Activated CD8-positive, alpha-beta memory T cell treated with anti-CD3 and anti-CD28 coated beads for 1 hour (primary cell): ENCODE measurements around the gene RELB.

Source experiments
- DNase-seq, 2 donors: peaks; one replicate each; pipeline ENCODE4 v3.0.0-alpha.2; 2020; ENCODE audit warnings: low read depth in 1 of 2; ENCODE audit errors: extremely low read depth in 1 of 2

RELB gene

DNA sequence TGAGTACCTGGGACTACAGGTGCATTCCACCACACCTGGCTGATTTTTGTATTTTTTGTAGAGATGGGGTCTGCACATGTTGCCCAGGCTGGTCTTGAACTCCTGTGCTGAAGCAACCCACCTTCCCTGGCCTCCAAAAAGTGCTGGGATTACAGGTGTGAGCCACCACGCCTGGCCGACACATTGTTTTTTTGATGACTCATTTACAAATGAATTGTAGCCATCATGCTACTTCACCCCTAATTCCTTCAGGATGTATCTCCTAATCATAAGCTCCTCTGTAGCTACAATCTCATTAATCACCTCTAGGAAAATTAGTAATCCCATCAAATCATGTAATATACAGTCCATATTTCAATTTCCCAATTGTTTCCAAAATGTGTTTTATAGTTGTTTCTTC, 17.9 kb downstream of the RELB start:
- DNase-seq, result no peak

DNA sequence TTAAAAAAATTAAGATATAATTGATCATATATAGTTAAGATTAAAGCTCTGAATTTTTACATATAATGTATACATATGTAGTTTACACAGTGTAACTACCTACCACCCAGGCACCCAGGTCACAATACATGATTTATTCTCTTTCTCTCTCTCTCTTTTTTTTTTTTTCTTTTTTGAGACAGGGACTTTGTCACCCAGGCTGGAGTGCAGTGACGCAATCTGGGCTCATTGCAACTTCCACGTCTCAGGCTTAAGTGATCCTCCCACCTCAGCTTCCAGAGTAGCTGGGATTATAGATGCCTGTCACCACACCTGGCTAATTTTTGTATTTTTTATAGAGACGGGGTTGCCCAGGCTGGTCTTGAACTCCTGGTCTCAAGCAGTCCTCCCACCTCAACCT, 18.8 kb downstream of the RELB start:
- no peak for DNase-seq

DNA sequence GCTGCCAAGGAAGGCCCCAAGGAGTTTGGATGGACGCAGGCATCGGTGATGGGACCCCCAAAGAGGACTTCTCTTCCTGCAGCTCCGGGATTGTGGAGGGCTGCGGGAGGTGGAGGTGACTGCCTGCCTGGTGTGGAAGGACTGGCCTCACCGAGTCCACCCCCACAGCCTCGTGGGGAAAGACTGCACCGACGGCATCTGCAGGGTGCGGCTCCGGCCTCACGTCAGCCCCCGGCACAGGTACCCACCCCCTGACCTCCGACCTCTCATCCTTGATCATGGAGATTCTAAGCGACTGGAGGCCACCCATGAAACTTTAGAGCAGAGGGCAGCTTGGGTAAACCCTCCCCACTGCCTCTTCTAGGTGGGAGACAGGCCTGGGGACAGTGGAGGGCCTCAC, 20.7 kb downstream of the RELB start:
- no peak for DNase-seq

DNA sequence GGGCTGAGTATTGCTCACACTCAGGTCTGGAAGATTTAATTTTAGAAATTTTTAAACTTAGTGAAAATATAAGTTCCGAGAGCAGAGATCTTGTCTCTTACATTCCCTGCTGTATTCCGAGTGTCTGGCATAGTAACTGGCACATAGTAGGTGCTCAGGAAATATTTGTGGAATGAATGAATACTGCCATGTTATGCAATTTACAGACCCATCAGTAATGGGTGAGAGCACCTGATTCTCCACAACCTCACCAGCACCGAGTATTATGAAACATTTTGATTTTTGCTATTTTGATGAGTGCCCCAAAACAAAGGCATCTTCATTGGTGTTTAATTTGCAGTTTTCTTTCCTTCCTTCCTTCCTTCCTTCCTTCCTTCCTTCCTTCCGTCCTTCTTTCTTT, 21.8 kb downstream of the RELB start:
- no peak for DNase-seq

DNA sequence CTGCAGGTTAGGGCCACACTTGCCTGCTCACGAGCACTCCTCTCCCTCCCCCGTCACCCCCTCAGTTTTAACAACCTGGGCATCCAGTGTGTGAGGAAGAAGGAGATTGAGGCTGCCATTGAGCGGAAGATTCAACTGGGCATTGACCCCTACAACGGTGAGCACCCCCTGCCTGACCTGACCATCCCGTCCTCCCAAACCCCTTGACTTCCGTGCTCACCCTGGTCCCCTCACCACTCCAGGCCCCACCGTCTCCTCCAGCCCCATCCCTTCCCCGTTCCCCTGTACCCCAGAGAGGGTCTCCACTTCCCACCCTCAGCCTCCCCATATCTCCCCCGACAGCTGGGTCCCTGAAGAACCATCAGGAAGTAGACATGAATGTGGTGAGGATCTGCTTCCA, 24.0 kb downstream of the RELB start:
- no peak for DNase-seq

DNA sequence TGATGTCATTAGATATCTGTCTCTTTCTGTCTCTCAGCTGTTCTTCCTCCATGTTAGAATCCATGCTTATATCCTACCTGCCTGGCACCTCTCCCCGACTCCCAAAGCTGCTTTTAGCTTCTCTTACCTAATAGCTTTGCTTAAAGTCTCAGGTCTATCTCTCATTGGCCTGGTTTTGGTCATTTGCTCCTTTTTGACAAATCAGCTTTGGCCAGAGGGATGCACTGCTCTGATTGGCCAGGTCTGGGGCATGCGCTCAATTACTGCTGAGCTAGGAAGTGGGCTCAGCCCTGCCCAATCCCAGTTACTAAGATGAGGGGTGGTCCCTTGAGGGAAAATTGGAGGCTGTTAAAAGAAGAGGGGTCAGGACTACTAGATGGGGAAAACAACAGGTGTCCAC, 26.1 kb downstream of the RELB start:
- DNase-seq, result no peak

DNA sequence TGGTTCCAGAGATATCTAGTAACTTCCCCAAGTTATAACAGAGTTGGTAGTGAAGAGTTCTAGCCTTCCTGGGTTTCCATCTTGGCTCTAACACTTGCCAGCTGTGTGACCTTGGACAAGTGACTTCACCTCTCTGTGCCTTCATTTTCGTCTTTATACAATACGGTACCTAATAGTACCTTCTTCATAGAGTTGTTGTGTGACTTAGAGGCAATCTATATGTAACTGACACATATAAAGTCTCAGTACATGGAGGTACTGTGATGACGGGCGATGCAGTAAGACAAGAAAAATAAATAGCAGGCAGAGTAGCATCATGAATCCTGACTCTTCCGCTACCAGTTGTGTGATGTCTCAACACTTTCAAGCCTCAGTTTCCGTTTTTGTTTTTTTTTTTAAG, 29.6 kb downstream of the RELB start:
- DNase-seq, result no peak

DNA sequence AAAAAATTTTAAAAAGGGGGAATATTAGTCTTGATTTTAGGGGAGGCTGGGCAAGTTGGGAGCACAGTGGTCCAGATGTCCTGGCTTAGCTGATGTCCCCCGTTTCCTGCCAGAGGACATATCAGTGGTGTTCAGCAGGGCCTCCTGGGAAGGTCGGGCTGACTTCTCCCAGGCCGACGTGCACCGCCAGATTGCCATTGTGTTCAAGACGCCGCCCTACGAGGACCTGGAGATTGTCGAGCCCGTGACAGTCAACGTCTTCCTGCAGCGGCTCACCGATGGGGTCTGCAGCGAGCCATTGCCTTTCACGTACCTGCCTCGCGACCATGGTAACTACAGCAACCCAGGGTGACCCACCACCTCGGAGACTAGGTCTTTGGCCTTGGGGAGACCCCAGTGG, 31.2 kb downstream of the RELB start:
- no peak for DNase-seq

DNA sequence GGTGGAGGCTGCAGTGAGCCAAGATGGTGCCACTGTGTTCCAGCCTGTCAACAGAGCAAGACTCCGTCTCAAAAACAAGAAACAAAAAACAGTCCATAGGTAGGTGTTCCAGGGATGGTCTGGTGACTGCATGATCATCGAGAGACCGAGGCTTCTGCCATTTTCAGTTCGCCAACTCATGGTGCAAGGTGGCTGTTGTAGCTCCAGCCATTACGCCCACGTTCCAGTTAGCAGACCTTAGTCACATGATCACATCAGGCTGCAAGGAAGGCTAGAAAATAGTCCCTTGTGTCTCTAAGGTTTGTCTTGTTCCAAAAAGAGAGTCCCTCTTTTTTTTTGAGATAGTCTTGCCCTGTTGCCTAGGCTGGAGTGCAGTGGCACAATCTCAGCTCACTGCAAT, 34.5 kb downstream of the RELB start:
- DNase-seq, result no peak

DNA sequence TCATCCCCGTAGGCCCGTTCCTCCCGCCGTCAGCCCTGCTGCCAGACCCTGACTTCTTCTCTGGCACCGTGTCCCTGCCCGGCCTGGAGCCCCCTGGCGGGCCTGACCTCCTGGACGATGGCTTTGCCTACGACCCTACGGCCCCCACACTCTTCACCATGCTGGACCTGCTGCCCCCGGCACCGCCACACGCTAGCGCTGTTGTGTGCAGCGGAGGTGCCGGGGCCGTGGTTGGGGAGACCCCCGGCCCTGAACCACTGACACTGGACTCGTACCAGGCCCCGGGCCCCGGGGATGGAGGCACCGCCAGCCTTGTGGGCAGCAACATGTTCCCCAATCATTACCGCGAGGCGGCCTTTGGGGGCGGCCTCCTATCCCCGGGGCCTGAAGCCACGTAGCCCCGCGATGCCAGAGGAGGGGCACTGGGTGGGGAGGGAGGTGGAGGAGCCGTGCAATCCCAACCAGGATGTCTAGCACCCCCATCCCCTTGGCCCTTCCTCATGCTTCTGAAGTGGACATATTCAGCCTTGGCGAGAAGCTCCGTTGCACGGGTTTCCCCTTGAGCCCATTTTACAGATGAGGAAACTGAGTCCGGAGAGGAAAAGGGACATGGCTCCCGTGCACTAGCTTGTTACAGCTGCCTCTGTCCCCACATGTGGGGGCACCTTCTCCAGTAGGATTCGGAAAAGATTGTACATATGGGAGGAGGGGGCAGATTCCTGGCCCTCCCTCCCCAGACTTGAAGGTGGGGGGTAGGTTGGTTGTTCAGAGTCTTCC, 36.3 kb downstream of the RELB start:
- no peak for DNase-seq

DNA sequence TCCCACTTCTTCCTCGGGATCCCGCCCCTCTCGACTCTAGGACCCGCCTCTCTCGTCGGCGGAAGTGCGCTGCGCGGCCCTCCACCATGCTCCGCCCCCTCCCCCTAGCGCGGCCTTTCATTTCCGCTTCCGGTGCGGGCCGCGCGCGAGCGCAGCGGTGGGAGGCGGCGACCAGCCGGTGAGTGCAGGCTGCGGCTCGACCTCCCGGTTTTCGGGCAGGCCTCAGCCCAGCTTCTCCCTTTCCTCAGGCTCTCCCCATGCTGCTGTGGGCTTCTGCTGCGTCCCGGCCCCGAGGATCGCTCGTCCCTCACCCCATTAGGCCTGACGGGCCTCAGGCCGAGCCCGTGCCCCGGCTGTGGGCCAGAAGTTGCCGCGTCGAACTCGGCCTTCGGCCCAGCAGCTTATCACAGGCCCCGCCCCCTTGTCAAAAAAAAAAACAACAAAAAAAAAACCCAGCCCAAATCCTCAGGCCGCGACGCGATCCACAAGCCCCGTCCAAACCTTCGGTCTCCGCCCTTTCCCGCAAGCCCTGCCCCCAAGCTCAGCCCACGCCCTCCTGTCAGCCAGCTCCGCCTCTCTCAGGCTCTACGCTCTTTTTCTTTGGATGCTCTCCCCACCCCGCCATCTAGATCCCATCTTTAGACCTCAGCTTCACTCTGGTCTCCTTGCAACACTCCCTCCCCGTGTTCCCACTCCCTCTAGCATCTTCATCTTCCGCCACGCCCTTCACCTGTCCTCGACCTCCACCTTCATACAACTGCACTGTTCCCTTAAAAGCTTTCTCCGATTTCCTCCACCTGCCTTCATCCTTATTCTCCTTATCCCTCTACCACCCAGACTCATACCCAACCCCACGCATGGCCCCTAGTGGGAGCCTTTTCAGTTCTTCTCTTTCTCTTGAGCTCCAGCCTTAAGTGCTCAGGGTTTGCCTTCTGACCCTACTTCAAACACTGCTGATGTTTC, 37.9 kb downstream of the RELB start, which contains the start of gene CLASRP:
CLASRP (plus strand) TSS at position 115 of the 963 bp plus-strand sequence. CDS start 1,168 bp downstream, outside the sequence.
- peak; percentile 66 to 88 for DNase-seq

DNA sequence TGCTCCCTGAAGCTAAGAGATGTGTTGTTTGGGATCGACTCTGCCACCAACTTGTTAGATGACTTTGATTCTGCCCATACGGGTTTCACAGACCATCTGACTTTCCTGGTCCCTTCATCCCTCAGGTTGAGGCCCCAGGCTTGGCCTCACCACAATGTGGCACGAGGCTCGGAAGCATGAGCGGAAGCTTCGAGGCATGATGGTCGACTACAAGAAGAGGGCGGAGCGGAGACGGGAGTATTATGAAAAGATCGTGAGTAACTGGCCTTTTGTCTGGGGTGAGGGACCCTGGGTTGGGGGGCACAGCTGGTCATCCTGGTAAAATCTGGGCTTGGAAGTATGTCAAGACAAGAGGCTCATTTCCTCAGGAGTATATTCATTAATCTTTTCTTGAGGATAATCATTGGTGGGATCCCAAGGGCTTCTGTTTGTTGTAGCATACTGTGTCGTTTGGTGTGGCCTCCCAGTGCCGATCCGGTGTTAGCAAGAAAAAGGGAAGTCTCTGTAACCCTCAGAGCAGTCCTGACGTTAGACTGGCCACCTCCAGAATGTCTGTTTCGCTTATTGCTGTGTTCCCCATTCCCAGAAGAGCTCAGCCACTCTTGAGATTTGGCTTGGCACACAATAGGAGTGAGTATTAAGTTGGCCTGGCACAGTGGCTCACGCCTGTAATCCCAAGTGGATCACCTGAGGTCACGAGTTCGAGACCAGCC, 39.0 kb downstream of the RELB start:
- DNase-seq, result no peak

DNA sequence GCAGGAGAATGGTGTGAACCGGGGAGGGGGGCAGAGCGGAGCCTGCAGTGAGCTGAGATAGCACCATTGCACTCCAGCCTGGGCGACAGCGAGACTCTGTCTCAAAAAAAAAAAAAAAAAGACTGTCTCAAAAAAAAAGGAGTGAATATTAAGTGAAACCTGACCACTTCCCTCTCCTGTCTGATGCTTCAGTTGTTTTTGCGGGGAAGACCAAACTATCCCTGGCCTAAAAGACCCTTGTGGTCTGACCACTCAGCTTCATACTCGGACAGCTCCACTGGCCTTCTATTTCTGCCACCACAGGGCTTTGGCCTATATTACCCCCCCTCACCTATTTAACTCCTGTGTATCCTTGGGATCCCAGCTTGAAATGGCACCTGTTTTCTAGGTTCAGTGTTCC, 39.9 kb downstream of the RELB start:
- no peak for DNase-seq

DNA sequence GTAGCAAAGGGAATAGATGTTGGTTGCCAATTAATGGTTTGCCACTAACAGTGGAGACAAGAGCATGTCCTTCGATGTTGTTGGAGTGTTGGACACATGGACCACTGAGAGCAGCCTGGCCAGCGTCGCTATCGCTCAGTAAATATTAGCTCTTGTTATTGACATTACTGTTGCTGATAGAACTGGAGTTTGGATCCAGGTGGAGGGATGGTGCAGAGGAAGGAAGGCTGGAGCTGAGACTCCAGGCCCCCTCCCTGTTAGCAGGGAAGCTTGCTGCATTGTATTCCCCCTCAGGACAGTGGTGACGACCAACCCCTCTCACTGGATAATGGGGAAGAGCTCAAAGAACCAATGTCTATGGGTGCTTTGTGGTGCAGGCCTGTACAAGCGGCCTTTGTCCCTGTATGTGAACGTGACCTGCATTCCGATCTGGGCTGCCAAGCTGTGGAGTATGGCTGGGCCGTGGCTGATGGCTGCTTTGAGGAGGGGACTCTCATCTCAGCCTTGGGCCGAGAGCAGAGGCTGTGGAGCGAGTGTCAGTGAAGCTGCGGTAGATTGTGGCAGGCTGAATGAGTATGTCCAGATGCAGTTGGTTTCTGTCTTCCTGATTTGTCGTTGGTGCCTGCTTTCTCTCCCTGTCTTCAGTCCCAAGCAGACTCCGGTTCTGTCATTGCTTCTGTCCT, 44.5 kb downstream of the RELB start:
- no peak for DNase-seq

DNA sequence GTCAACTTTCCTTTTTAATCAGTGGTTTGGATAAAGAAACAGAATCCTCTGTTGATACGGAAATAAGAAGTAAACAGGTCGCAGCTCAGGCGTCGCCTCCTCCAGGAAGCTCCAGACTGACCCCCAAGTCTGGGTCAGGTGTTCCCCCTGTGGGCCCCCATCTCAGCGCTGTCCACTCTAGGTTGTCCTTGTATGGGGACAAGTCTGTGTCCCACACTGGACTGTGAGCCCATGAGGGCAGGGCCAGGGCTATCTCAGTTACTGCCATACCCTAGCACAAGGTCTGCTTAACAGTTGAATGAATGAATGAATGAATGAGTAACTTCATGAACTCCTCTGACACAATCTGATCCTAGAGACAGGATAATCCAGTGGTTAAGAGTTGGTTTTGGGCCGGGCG, 45.1 kb downstream of the RELB start:
- DNase-seq, result no peak

DNA sequence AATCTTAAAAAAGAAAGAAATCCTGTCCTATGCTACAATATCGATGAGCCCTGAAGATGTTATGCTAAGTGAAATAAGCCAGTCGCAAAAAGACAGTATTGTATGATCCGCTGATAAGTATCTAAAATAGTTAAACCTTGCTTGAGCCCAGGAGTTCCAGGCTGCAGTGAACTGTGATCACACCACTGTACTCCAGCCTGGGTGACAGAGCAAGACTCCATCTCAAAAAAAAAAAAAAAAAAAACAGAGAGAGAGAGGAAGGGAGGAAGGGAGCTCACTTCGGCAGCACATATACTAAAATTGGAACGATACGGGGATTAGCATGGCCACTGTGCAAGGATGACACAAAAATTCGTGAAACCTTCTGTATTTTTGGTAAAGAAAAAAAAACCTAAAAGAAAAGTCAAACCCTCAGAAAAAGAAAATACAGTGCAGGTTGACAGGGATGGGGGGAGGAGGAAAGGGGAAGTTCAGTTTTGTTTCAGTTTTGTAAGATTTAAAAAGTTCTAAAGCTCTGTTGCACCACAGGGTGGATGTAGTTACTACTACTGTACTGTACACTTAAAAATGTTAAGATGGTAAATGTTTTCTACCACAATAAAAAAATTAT, 46.0 kb downstream of the RELB start:
- no peak for DNase-seq

DNA sequence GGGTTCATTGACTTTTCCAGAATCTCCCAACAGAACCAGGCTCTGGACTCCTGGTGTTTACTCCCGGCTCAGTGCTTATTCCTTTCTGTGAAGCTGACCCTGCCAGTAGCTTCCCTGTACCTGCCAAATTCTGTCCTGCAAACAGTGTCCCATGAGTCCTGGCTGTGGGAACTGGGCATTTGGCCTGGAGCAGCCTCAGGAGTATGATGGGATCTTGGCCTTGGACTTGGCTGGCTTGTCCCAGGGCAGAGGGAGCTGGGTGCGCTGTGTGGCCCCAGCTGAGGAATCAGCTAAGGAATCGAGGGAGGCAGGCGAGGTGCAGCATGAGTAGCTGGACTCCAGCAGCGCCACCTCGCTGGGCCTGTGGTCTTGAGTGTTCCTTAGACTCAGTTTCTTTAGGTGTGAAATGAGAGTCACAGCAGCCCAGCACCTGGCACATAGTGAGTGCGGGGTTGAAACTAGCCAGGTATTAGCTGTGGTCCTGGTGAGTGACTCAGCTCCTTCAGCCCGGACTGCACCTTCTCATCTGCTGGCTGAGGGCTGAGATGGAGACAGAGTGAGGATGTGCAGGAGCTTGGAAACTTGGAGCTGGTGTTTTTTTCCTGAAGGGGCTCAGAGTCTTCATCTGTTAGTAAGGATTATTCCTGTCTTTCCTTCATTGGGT, 47.9 kb downstream of the RELB start:
- no peak for DNase-seq

DNA sequence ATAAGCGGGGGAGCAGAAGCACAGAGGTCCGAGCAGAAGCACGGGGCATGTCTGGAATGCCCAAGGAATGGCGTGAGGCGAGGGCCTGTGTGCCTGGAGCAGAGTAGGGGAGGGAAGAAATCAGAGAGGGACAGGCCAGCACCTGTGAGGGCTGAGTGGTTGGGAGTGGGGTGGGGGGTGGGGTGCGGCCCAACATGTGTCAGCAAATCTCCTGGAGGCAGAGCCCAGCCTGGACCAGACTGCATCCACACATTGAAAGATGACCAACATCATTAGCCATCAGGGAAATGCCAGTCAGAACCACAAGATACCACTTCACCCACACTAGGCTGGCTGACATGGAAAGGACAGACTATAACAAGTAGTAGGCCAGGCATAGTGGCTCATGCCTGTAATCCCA, 48.8 kb downstream of the RELB start:
- DNase-seq, result no peak

DNA sequence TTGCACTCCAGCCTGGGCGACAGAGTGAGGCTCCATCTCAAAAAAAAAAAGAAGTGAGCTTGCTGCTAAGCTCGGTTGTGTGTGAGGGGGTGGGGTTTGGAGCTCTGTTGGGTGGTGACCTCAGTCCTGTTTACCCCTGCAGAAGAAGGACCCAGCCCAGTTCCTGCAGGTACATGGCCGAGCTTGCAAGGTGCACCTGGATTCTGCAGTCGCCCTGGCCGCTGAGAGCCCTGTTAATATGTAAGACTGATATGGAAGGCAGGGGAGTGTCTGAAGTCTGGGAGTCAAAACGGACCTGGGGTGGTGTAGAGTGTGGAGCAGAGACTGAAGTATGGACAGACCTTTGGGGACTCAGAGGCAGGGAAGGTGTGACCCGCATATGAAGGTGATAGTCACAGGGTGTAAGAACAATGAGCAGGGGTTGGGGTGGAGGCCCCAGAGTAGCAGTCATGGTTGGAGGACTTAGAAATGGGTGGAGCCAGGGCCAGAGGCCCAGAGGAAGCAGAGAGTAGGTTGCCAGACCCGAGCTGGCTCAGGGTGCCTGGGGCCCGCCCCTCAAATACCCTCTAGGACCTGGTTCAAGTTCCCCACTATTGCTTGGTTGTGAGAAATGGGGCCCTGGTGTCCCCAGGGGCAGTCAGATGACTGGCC, 50.8 kb downstream of the RELB start:
- no peak for DNase-seq
